Neural progenitor cell (in vitro differentiated cells): ENCODE results near the gene MAGI1. TPM values are rescaled to one million over a fixed set of nuclear protein-coding genes. Genes with fewer than 3 reads are reported as not detected.

Source experiments
- DNase-seq: peaks from one replicate; pipeline ENCODE4 v3.0.0-alpha.2; 2016; ENCODE audit warnings: low spot score
- H2AFZ ChIP-seq: fragments of 200-600 bp; sonication (generic); replicated peaks from 2 replicates; pipeline ENCODE4 v1.6.1; 2016; ENCODE audit warnings: antibody characterized with exemption
- H3F3A ChIP-seq: fragments of 200-600 bp; sonication (generic); 2 replicates; pipeline ENCODE4 v1.6.1; 2016; ENCODE audit warnings: antibody characterized with exemption, low read depth
- H3K27ac ChIP-seq: fragments of 200-600 bp; sonication (generic); 2 replicates; pipeline ENCODE4 v1.5.1; 2016; ENCODE audit warnings: mild to moderate bottlenecking
- H3K27me3 ChIP-seq: fragments of 200-600 bp; sonication (generic); 2 replicates; pipeline ENCODE4 v1.6.1; 2016; ENCODE audit warnings: mild to moderate bottlenecking, moderate library complexity
- H3K36me3 ChIP-seq: fragments of 200-600 bp; sonication (generic); 2 replicates; pipeline ENCODE4 v1.5.1; 2016
- H3K4me1 ChIP-seq: fragments of 200-600 bp; sonication (generic); 2 replicates; pipeline ENCODE4 v1.6.1; 2016; ENCODE audit warnings: mixed run types
- H3K4me2 ChIP-seq: fragments of 200-600 bp; sonication (generic); 2 replicates; pipeline ENCODE4 v1.6.1; 2016
- H3K4me3 ChIP-seq: fragments of 200-600 bp; sonication (generic); 2 replicates; pipeline ENCODE4 v1.5.1; 2016
- H3K79me2 ChIP-seq: fragments of 200-600 bp; sonication (generic); 2 replicates; pipeline ENCODE4 v1.6.1; 2016; ENCODE audit warnings: low read depth
- H3K9ac ChIP-seq: fragments of 200-600 bp; sonication (generic); 2 replicates; pipeline ENCODE4 v1.6.1; 2016
- H3K9me3 ChIP-seq: fragments of 200-600 bp; sonication (generic); 2 replicates; pipeline ENCODE4 v1.5.1; 2016; ENCODE audit warnings: low read depth
- H4K20me1 ChIP-seq: fragments of 200-600 bp; sonication (generic); 2 replicates; pipeline ENCODE4 v1.6.1; 2016; ENCODE audit warnings: low read depth
- H3K27ac Mint-ChIP-seq: 3 replicates; pipeline ENCODE4 v1.8.0; 2021; ENCODE audit warnings: mixed read lengths
- H3K27me3 Mint-ChIP-seq: 2 replicates; pipeline ENCODE4 v1.8.0; 2022; ENCODE audit warnings: low read depth, mild to moderate bottlenecking, inconsistent platforms, moderate library complexity, mixed read lengths; ENCODE audit not compliant: insufficient read depth
- H3K36me3 Mint-ChIP-seq: 3 replicates; pipeline ENCODE4 v1.8.0; 2021; ENCODE audit warnings: mixed read lengths
- H3K4me1 Mint-ChIP-seq: 3 replicates; pipeline ENCODE4 v1.8.0; 2021; ENCODE audit warnings: mixed read lengths
- H3K4me3 Mint-ChIP-seq: 3 replicates; pipeline ENCODE4 v1.8.0; 2021; ENCODE audit warnings: mild to moderate bottlenecking, moderate library complexity, mixed read lengths
- H3K9me3 Mint-ChIP-seq: 3 replicates; pipeline ENCODE4 v1.8.0; 2020; ENCODE audit warnings: mixed read lengths
- EZH2 ChIP-seq: fragments of 200-600 bp; sonication (generic); IDR thresholded peaks from 2 replicates; pipeline ENCODE4 v1.6.1; 2017; ENCODE audit warnings: antibody characterized with exemption, mild to moderate bottlenecking, moderate library complexity
- EZH2phosphoT487 ChIP-seq: fragments of 200-600 bp; sonication (generic); IDR thresholded peaks from 2 replicates; pipeline ENCODE4 v1.6.1; 2017; ENCODE audit warnings: antibody characterized with exemption
- total RNA-seq: library from RNA; depleted of rRNA; stranded (reverse); fragments of >200 nt; gene quantifications from 2 replicates; pipeline ENCODE4 v1.2.3, GENCODE V29; 2015; ENCODE audit warnings: low replicate concordance
- TF ChIP-seq, protein P1 (sequence below): fragments of 200-600 bp; sonication (generic); IDR thresholded peaks from 2 replicates; pipeline ENCODE4 v1.5.1; 2017; ENCODE audit warnings: antibody characterized with exemption, mild to moderate bottlenecking

Gene MAGI1
- total RNA-seq, 1 donor from 2014 or later: 40.6 TPM

DNA sequence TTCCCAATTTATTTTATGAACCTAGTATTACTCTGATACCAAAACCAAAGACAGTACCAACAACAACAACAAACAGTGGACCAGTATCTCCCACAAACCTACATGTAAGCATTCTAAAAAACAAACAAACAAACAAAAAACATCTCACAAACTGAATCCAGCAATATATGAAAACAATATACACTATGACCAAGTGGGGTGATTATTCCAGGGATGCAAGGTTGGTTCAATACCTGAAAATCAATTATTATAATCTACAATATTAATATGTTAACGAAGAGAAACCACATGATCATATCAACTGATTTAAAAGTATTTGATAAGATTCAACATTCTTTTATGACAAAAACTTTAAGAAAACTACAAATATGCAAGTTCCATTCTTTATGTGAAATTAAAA lies 391.3 kb downstream of the MAGI1 start:
- Histone ChIP-seq H2AFZ (no peak overlapping the region), H3K36me3 (no peaks in the 10 kb centered on the region), H3K9ac (no peak overlapping the region), H3K27me3 (no peaks in the 10 kb centered on the region), H4K20me1 (no peaks in the 10 kb centered on the region), H3K79me2 (peaks cover 16% of the 10 kb centered on the region), H3K4me3 (no peak overlapping the region), H3K9me3 (no peaks in the 10 kb centered on the region), H3K4me2 (no peak overlapping the region), H3F3A (no peaks in the 10 kb centered on the region), H3K4me1 (peaks cover 10% of the 10 kb centered on the region), H3K27ac (no peak overlapping the region)
- Mint-ChIP-seq H3K4me3 (no peak overlapping the region), H3K27me3 (no peaks in the 10 kb centered on the region), H3K27ac (no peak overlapping the region), H3K36me3 (peaks cover 1% of the 10 kb centered on the region), H3K9me3 (peaks cover 26% of the 10 kb centered on the region), H3K4me1 (no peaks in the 10 kb centered on the region)
- TF ChIP-seq EZH2 (no peak), EZH2phosphoT487 (no peak)
- TF ChIP-seq, protein P1, sequence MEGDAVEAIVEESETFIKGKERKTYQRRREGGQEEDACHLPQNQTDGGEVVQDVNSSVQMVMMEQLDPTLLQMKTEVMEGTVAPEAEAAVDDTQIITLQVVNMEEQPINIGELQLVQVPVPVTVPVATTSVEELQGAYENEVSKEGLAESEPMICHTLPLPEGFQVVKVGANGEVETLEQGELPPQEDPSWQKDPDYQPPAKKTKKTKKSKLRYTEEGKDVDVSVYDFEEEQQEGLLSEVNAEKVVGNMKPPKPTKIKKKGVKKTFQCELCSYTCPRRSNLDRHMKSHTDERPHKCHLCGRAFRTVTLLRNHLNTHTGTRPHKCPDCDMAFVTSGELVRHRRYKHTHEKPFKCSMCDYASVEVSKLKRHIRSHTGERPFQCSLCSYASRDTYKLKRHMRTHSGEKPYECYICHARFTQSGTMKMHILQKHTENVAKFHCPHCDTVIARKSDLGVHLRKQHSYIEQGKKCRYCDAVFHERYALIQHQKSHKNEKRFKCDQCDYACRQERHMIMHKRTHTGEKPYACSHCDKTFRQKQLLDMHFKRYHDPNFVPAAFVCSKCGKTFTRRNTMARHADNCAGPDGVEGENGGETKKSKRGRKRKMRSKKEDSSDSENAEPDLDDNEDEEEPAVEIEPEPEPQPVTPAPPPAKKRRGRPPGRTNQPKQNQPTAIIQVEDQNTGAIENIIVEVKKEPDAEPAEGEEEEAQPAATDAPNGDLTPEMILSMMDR: no peak
- no peak for DNase-seq

DNA sequence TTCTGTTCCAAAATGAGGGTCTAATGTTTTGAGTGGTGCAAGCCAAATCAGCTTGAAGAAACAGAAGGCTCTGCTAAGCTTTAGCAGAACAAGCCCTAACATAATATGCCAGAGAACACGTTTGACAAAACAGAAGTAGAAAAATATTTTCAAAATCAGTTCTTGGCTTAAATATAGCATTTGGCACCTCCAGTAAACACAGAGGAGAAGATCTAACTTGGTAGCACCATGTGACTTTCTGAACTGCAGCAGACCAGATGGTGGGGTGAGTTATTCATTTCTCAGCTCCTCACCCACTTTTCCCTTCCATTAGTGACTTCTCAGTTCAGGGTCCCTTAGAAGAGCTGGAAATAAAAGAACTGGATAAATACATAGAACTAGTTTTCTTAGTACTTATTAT lies 395.8 kb downstream of the MAGI1 start:
- H3K4me3 Mint-ChIP-seq: no peak overlapping the region
- TF ChIP-seq EZH2phosphoT487 (no peak), EZH2 (no peak)
- TF ChIP-seq, protein P1: no peak

DNA sequence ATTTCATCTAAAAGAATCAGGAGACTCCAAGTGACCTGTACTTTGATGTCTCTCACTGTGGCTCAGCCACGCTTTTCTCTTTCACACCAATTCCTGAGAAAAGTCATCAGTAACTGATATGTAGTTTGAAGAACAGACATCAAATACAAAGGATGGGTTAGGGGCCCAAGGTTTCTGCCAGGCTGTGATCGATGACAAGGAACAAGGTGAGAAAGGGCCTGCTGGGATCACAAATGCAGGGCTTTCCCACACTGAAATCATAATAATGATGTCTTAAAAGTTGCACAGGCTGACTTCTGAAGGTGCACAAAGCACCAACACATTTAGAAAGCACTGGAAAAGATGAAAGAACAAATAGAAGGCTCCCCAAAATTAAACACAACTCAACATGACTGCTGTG lies 396.9 kb downstream of the MAGI1 start:
- Mint-ChIP-seq H3K4me1 (peaks cover 25% of the 10 kb centered on the region), H3K36me3 (no peaks in the 10 kb centered on the region), H3K4me3 (no peak overlapping the region), H3K27ac (no peak overlapping the region), H3K9me3 (peaks cover 8% of the 10 kb centered on the region), H3K27me3 (no peaks in the 10 kb centered on the region)
- no peak overlapping the region for H3K27ac ChIP-seq
- H3K79me2 ChIP-seq: peaks cover 24% of the 10 kb centered on the region
- H3K36me3 ChIP-seq: no peaks in the 10 kb centered on the region
- peaks cover 35% of the 10 kb centered on the region for H3K4me1 ChIP-seq
- peaks cover 13% of the 10 kb centered on the region for H3F3A ChIP-seq
- no peaks in the 10 kb centered on the region for H3K27me3 ChIP-seq
- no peak for DNase-seq
- no peak for TF ChIP-seq EZH2
- no peak for TF ChIP-seq EZH2phosphoT487
- TF ChIP-seq, protein P1: no peak
- no peak overlapping the region for H3K9ac ChIP-seq
- no peak overlapping the region for H3K4me2 ChIP-seq
- H3K4me3 ChIP-seq: no peak overlapping the region
- H2AFZ ChIP-seq: no peak overlapping the region
- no peaks in the 10 kb centered on the region for H4K20me1 ChIP-seq
- no peaks in the 10 kb centered on the region for H3K9me3 ChIP-seq

More for the DNA sequence above, 395.8 kb downstream of the MAGI1 start:
- no peak for DNase-seq
- H3K27me3 ChIP-seq: no peaks in the 10 kb centered on the region
- H3K9me3 Mint-ChIP-seq: peaks cover 10% of the 10 kb centered on the region
- peaks cover 24% of the 10 kb centered on the region for H3K79me2 ChIP-seq
- H3K4me3 ChIP-seq: no peak overlapping the region
- no peaks in the 10 kb centered on the region for H3K27me3 Mint-ChIP-seq
- no peaks in the 10 kb centered on the region for H3K36me3 ChIP-seq
- H3F3A ChIP-seq: peaks cover 13% of the 10 kb centered on the region
- H3K27ac ChIP-seq: no peak overlapping the region
- no peak overlapping the region for H2AFZ ChIP-seq
- H3K9ac ChIP-seq: no peak overlapping the region
- no peaks in the 10 kb centered on the region for H4K20me1 ChIP-seq
- H3K4me2 ChIP-seq: no peak overlapping the region
- peaks cover 24% of the 10 kb centered on the region for H3K4me1 Mint-ChIP-seq
- H3K4me1 ChIP-seq: peaks cover 35% of the 10 kb centered on the region
- H3K36me3 Mint-ChIP-seq: peaks cover 1% of the 10 kb centered on the region
- H3K27ac Mint-ChIP-seq: no peak overlapping the region
- no peaks in the 10 kb centered on the region for H3K9me3 ChIP-seq
